Stimulated activated CD4-positive, alpha-beta T cell treated with anti-CD3 and anti-CD28 coated beads, Interleukin-4, amount 100 ng/mL, for 24 hours (primary cell): ENCODE measurements around the gene PPP2R3B.
"Not testable (repeated sequence)": the region's sequence is repeated elsewhere in the genome, so short reads cannot be mapped to it uniquely, and the experiment has no call there.

ENCODE experiments used
- DNase-seq: peaks from one replicate; pipeline ENCODE4 v3.0.0-alpha.2; 2020

Gene PPP2R3B, protein sequence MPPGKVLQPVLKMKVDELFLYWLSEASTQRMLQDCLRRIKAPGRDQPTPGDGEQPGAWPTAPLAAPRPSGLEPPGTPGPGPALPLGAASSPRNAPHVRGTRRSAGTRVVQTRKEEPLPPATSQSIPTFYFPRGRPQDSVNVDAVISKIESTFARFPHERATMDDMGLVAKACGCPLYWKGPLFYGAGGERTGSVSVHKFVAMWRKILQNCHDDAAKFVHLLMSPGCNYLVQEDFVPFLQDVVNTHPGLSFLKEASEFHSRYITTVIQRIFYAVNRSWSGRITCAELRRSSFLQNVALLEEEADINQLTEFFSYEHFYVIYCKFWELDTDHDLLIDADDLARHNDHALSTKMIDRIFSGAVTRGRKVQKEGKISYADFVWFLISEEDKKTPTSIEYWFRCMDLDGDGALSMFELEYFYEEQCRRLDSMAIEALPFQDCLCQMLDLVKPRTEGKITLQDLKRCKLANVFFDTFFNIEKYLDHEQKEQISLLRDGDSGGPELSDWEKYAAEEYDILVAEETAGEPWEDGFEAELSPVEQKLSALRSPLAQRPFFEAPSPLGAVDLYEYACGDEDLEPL

DNA sequence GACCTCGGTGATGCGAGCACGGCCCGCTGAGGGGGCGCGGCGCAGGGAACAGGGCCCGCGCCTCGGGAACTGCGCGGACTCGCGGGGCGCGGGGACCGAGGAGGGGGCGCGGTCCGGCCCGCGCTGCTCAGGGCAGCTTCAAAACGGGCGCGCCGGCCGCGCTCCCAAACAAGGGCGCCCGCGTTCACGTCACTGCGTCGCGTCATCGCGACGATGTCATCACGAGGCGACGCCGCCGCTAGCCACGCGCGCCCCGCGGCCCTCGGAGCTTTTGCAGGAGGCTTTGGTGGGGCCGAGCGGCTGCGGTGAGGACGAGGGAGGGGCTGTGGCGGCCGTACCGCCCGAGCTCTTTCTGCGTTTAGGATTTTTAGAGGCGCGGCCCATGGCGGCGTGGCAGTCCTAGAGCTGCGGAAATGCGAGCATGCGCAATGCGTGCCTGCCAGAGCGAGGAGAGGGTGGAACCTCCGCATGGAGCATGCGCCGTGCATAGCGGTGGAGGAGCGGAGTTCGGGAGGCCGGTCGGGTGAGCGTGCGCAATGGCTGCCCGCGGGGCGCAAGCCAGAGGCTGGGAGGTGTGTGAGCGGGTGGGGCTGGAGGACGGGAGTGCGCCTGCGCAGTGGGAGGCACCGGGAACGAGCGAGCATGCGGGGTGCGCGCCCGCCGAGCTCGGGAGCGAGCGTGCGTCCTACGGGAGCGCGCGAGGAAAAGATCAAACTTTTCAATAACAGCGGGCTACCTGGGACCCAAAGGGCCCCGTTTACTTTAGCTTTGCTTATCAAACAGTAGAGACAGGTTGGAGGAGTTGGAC, at the start of gene PPP2R3B:
Gene PPP2R3B, minus strand, starts transcription at position 140 of the 808 bp plus-strand sequence. CDS start 216 bp downstream, outside the sequence.
- peak; percentile 99 for DNase-seq

DNA sequence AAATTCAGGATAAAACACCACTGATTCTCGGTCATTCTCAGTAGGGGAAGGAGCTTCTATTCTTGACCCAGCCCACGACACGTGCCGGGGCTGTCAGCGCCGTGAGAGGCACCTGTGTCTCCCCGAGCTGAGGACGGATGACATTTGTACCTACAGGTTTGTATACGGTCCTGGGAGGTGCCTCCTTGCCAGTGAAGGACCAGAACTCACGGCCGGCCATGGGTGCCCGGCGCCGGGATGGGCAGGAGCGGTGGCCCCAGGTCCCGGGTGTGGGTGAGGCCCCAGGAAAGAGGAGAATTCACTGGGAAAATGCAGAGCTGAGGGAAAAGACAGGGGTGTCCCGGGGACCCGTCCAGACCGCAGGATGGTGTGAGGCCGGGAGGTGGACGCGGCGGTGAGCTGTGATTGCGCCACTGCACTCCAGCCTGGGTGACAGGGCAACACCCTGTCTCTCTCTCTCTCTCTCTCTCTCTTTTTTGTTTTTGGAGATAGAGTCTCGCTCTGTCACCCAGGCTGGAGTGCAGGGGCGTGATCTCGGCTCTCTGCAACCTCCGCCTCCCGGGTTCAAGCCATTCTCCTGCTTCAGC, 48.9 kb upstream of the PPP2R3B start:
- DNase-seq = no peak

DNA sequence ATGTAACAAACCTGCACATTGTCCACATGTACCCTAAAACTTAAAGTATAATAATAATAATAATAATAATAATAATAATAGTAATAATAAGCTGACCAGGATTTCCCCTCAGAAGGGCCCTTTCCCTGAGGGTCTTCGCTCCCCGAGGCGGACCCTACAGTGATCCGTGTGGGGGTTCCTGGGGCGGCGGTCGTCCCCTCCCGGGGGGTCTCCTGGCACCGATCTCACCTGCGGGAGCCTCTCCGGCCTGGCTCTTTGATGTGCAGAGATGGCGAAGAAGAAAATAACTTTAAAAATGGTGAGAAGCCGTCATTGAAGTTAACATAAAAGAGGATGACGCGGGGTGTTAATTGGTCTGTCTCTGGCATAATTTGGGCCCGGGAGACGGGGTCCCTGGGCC, 48.2 kb upstream of the PPP2R3B start:
- no peak for DNase-seq

DNA sequence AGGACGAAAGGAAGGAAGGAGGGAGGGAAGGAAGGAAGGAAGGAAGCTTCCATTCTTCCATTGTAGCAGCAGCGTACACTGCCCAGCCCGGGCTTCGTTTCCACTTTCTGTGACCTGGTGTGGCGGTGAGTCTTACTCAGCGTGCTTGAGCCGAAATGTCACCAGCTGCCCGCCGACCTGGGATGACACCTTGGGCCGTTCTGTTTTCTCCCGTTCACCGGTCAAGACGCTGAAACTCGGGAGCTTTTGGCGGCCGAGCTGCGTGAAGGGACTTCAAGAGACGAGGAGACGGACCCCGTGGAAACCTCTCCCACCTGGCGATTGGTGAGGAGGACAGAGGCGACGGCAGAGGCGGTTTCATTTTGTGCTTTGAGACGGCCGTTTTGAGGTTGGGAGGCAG, 47.1 kb upstream of the PPP2R3B start:
- DNase-seq = no peak

DNA sequence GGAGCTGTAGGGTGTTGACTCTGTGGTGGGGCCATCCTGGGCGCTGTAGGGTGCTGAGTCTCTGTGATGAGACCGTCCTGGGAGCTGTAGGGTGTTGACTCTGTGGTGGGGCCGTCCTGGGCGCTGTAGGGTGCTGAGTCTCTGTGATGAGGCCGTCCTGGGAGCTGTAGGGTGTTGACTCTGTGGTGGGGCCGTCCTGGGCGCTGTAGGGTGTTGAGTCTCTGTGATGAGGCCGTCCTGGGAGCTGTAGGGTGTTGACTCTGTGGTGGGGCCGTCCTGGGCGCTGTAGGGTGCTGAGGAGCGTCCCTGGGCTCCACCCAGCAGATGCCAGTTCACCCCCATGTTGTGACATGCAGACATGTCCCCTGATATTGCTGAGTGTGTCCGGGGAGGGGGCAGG, 46.0 kb upstream of the PPP2R3B start:
- DNase-seq = not testable (repeated sequence)

DNA sequence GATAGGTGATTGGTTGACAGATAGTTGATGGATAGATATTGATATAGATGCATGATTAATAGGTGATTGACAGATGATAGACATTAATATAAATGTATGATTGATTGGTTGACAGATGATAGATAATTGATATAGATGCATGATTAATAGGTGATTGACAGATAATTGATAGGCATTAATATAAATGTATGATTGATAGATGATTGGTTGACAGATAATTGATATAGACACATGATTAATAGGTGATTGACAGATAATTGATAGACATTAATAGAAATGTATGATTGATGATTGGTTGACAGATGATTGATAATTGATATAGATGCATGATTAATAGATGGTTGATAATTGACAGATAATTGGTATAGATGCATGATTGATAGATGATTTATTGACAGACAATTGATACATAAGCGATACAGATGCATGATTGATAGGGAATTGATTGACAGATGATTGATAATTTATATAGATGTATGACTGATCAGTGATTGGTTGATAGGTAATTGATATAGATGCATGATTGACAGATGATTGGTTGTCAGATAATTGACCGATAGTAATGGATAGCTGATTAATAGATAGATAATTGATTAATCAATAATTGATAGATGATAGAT, 44.9 kb upstream of the PPP2R3B start:
- no peak for DNase-seq

DNA sequence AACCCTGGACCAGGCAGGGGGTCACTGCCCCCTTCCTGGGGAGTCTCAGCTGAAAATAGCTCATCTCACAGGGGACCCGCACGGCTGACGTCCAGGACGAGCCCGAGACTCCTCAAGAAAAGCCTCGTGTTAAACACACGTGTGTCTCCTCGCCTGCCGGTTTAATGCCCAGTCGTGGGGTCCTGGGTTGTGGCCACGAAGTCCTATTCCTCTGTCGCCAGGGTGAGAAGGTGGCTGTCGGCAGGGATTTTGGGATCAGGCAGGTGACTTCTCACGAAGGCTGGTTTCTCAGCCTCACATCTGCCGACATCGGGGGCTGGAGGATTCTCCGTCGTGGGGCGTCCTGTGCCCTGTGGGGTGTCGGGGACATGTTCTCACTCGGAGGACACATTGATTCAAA, 44.3 kb upstream of the PPP2R3B start:
- DNase-seq = no peak

DNA sequence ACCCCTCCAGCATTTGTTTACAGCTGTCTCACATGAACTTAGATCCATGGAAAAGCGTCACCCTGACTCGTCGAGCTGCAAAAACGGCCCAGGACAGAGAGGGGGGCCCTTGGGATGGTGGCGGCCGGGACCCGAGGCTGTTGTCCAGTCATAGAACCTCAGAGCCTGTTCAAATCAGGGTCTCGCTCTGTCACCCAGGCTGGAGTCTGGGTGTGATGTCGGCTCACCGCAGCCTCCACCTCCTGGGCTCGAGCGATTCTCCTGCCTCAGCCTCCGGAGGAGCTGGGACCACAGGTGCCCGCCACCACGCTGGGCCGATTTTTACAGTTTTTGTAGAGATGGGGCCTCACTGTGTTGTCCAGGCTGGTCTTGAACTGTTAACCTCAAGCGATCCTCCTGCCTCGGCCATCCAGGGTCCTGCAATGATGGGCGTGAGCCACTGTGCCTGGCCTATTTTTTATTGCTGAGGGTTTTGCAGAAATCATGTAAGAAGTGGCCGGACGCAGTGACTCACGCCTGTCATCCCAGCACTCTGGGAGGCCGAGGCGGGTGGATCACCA, 42.6 kb upstream of the PPP2R3B start:
- no peak for DNase-seq

DNA sequence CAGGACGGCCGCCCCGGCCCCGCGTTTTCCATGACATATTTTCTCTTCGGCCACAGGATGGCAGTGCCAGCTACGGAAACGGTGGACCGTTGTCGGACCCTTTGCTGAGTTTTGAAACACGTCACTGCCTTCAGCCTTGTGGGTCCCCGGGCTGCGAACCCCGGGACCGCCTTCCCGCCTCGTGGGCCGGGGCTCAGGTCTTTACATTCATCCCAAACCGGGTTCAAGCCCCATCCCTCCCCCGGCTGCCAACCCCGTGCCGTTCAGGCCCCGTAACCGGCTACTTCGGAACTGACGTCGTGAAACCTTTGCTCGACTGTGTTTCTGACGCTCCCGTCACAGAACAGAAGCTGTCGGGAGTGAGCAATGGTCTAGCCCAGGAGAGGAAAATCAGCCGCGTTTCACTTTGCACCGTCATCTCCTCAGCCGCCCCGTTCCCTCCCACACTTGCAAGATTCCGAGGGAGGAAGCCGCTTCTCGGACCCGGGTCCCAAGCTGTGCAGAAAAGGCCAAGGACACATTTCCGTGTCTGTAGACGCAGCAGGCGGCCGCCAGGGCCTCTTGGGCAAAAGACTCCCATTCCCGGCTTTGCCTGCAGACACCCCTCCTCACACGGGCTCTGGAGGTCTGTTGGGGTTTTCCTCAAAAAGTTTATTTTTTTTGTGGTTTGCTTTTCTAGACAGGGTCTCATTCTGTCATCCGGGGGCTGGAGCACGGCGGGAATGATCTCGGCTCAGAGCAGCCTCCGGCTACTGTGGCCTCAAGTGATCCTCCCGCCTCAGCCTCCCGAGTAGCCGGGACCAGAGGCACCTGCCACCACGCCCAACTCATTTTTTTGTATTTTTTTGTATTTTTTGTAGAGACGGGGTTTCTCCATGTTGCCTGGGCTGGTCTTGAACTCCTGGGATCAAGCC, 41.4 kb upstream of the PPP2R3B start:
- peak; percentile 8 for DNase-seq

DNA sequence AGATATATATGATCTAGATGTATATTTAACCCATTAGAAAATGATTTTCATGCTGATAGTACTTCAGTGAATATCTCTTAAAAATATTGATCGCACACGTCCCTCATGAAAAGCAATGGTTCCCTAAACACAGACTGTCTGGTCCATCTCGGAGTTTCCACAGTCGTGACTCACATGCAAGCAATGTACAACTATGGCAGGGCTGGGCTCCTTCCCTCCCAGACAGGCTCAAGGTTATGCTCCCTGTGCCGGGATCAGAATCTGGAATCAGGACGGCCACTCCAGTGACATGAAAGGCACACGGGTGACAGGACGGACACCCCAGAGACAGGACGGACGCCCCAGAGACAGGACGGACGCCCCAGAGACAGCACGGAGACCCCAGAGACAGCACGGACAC, 40.2 kb upstream of the PPP2R3B start:
- DNase-seq = no peak

DNA sequence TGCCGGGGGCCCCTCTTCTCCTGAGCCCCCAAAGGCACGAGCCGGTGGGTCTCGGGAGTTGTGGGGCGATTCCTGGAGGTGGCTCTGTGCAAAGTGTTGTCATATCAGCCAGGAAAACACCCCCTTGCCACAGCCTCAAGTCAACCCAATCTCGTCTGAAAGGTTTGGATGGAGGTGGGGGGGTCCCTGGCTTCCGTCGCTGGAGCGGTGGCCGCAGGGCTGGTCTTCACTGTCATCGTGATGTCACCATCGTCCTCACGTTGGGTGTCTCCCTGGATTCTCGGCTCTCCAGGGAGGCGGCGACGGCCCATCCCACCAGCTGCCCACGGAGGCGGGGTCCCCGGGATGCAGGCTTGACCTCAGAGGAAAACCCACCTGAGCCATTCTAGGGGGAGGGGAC, 38.3 kb upstream of the PPP2R3B start:
- no peak for DNase-seq

DNA sequence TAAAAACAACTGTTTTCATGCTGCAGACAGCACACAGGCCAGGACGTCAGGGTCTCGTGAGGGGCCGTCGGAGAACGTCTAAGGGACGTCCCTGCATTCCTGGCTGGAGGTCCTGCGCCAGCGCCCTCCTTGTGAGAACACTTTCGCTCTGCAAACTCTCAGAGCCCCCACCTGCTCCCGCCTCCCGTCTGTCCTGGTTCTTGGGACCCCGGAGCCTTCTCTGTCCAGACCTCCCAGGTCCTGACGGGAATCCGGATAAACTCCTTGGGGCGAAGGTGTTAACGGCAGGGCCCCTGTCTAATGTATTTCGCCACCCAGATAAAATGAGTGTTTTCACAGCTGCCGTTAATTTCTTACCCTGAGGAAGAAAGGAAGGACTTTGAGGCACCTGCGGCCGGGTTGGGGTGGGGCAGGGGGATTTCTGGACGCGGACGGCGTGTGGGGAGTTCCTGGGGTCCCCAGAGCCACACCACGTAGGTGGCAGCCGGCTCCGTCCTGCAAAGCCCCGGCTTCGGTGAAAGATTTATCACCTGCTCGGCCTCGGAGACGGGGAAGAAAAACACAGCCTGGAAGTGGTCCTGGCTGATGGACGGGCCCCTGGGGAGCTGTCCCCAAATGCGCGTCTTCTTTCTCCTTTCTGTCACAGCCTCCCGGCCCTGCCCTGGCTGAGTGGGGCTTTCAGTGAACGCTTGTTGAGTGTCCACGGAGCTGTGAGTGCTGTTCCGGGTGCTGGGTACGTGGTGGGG, 35.1 kb upstream of the PPP2R3B start:
- DNase-seq = no peak

DNA sequence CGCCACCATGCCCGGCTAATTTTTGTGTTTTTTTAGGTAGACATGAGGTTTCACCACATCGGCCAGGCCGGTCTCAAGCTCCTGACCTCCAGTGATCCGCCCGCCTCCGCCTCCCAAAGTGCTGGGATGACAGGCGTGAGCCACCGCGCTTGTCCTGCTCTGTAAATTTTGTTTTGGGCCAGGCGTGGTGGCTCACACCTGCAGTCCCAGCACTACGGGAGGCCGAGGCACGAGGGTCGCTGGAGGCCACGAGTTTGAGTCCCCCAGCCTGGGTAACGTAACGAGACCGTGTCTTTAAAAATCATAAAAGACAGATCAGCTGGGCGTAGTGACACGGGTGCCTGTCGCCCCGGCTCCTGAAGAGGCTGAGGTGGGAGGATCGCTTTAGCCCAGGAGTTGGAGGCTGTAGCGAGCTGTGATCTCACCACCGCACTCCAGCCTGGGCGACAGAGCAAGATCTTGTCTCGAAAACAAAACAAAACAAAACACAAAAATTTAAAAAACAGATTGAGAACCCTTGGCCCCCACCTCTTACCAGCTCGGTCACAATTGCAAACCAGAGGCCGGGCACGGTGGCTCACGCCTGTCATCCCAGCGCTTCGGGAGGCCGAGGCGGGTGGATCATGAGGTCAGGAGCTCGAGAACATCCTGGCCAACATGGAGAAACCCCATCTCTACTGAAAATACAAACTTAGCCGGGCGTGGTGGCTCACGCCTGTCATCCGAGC, 34.0 kb upstream of the PPP2R3B start:
- DNase-seq = no peak

DNA sequence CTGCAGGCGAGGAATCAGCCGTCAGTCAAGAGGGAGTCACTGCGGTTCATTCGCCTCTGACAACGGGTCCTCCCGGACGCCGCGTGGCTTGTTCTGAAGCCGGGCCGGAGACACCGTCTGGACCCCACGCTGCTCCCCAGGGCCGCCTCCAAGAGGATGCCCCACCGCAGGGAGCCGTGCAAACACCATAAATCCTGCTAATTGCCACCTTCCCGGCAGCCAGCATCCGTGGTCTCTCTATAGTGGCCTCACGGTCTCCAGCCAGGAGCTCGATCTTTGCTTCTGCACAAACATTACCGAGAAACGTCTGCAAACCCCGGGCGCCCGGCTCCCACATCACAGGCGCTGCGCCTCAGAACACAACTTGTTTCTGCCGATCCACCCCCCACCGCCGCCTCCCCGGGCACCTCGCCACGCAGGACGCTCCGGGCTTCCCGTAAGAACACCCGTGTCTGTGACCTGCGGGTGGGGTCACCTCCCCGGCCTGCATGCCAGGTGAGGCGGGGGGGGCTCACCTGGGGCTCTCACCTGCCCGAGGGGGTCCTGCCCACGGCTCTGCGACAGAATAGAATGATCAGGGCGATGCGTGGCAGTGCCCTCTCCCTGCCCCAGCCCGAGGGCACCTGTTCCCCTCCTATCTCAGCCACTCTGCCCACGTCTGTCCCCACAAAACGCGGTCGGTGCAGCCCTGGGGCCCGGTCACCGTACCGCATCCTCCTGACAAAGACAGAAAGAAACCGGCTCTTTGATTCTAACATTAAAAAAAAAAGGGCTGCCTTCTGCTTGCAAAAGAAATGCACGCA, 32.4 kb upstream of the PPP2R3B start:
- no peak for DNase-seq

DNA sequence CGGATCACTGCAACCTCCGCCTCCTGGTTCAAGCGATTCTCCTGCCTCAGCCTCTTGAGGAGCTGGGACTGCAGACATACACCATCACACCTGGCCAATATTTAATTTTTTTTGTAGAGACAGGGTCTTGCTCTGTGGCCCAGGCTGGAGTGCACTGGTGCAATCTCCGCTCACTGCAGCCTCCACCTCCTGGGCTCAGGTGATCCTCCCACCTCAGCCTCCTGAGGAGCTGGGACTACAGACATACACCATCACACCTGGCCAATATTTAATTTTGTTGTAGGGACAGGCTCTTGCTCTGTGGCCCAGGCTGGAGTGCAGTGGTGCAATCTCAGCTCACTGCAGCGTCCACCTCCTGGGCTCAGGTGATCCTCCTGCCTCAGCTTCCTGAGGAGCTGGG, 28.8 kb upstream of the PPP2R3B start:
- not testable (repeated sequence) for DNase-seq

DNA sequence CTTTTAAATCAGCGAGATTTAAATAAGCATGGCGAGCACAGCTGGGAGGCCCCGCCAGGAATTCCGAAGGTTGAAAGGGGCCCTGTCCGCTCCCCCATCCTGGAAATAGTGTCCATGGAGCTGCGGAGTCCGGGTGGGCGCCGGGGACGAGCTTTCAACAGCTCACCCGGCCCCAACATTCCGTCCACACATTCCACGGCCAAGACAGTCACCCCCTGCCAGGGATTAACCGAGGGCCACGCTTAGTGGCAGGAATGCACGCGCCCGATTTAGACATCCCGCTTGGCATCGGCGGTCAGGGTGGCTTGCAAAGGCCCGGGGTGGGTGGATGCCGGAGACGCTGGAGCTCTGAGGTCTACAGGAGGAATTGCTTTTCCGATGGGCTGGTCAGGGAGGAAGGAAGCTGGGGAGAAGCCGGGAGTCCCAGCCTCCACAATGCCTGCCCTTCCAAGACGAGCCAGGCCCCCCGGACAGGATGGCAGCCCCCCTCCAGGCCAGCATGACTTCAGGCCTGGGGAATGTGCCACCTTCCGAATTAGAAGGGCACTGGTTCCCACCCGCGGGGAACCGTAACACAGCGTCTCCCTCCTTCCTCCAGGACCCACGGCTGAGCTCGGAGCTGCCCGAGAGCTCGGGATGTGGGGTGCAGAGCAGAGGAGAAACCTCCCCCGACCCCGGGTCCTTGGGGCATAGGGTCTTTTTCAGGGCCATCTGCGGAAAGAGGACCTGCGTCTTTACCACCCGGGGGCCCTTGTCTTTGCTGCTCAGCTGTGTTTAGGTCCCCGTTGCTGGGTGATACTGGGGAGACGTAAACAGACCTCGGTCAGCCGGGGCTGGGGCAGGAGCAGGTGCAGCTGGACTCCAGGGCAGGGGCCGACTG, 26.9 kb upstream of the PPP2R3B start:
- DNase-seq = no peak

DNA sequence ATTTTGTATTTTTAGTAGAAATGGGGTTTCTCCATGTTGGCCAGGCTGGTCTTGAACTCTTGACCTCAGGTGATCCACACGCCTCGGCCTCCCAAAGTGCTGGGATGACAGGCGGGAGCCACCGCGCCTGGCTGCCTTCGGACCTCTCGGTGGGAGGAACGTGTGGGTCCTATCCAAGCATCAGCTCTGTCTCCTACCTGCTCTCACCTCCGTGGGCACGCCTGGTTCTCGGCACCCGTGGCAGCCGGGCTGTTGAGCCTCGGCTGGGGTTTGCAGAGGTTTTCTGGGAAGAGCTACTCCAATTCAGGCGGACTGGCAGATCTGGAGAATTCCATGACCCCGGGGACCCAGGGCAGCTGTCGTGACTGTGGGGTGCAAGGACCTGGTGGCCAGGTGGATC, 23.6 kb upstream of the PPP2R3B start:
- DNase-seq = no peak

DNA sequence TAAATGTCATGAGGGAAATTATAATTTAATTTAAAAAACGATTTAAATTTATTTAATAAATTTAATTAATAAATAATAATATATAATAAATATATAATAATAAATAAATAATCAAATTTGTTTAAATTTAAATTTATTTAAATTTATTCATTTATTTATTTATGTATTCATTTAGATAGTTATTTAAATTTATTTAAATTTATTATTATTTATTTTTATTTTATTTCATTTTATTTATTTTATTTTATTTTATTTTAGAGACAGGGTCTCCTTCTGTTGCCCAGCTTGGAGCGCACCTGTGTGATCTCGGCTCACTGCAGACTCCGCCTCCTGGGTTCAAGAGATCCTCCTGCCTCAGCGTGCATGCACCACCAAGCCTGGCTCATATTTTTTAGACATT, 18.4 kb upstream of the PPP2R3B start:
- DNase-seq = no peak
